ENCODE results near the gene SDR39U1. TPM values are rescaled to one million over a fixed set of nuclear protein-coding genes. Genes with fewer than 3 reads are reported as not detected.

Gene SDR39U1
- total RNA-seq, 4 donors from 2014 or later = 35.1 to 75.6 (median 49.2) TPM

DNA sequence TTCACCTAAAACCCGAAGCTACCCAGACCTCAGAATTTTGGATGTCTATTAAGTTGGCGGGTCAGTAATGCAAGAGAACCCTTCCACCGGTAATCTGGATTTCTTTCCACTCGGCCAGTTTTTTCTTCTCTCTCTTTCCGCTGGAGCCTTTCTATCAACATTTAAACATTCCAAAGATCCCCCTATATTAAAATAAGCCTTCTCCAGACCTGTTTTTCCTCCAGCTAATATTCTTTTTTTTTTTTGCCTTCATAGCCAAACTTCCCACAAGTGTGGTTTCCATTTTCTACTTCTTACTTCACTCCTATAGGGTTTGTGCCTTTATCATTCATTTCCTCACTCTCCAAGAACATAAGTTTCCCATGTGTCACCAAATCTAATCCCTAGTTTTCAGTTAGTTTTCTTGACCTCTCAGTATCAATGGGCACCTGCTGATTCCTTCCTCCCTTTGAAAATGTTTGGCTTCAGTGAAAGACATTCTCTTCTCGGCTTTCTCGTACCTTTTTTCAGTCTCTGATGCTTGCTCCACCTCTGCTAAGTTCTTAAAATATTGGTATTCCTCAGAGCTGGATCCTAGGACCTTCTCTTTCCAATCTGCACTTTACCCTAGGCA lies 583 bp upstream of the SDR39U1 start:
- TF ChIP-seq, protein P1, sequence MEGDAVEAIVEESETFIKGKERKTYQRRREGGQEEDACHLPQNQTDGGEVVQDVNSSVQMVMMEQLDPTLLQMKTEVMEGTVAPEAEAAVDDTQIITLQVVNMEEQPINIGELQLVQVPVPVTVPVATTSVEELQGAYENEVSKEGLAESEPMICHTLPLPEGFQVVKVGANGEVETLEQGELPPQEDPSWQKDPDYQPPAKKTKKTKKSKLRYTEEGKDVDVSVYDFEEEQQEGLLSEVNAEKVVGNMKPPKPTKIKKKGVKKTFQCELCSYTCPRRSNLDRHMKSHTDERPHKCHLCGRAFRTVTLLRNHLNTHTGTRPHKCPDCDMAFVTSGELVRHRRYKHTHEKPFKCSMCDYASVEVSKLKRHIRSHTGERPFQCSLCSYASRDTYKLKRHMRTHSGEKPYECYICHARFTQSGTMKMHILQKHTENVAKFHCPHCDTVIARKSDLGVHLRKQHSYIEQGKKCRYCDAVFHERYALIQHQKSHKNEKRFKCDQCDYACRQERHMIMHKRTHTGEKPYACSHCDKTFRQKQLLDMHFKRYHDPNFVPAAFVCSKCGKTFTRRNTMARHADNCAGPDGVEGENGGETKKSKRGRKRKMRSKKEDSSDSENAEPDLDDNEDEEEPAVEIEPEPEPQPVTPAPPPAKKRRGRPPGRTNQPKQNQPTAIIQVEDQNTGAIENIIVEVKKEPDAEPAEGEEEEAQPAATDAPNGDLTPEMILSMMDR (IDR thresholded peaks at IDR 0.05) = no peak
- TF ChIP-seq POLR2A (IDR thresholded peaks at IDR 0.05) = no peak
- intact Hi-C loops (cut with DNase I) = no loop called here
- peaks cover 8 to 13% of the 10 kb centered on the region in 2 donors for H3K4me1 ChIP-seq
- DNase-seq = no peak
- H3K27me3 ChIP-seq = no peaks in the 10 kb centered on the region
- H3K9me3 ChIP-seq = no peaks in the 10 kb centered on the region
- WGBS, 2 donors = 4 to 6% methylated on average over 6 of the region's 7 CpGs
- H3K36me3 ChIP-seq = peaks cover 15 to 21% of the 10 kb centered on the region in 2 donors
- peak overlapping the region in 2 of 3 donors; percentile 27 to 37 for H3K4me3 ChIP-seq (replicated peaks in 1 of 3)
- H3K27ac ChIP-seq = peak overlapping the region; percentile 98 to 100 (median 98)

DNA sequence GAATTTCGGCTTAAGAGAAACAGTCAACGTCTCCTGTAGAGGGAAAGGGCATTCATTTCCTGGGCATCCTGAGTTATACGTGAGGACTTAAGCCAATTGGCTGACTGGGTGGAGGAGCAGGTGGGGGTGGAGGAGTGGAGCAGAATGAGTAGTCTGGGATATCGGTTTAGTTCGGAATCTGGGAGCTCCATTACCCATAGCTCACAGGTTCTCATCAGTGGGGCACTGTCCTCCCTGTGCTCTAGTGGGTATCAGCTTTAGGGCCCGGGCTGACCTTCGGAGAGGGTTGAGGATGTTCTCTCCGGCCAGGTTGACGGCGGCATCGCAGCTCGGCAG lies 704 bp downstream of the SDR39U1 start:
- TF ChIP-seq, protein P1 (IDR thresholded peaks at IDR 0.05) = no peak
- no peak for TF ChIP-seq POLR2A (IDR thresholded peaks at IDR 0.05)
- 1 to 2% methylated on average over 12 of the region's 12 CpGs for WGBS, 2 donors
- Histone ChIP-seq H3K36me3 (peaks cover 23 to 33% of the 10 kb centered on the region in 2 donors), H3K9me3 (no peaks in the 10 kb centered on the region), H3K4me1 (peaks cover 13 to 21% of the 10 kb centered on the region in 2 donors), H3K27me3 (no peaks in the 10 kb centered on the region), H3K27ac (peak overlapping the region; percentile 98 to 100 (median 98)), H3K4me3 (replicated peaks in 1 of 3) (peak overlapping the region; percentile 21 to 62 (median 53))
- intact Hi-C loops (cut with DNase I) = no loop called here
- DNase-seq = no peak

DNA sequence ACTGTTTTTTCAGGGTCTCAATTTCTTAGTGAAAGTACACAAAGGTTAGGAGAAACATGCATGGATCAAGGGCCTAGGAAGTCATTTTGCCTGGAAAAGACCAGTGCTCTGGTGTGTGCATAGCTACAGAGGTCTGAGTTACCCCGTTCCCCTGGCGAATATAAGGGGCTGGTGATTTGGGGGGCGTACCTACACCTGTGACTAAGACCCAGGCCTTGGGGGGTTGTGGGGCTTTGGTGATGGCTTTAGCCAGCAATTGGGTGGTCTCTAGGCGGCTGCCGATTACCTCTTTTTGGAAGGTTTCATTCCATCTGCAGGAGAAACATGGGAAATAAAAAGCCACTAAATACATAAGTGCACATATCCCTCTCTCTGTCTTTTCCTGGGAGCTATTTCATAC lies 1.1 kb downstream of the SDR39U1 start:
- Histone ChIP-seq H3K27me3 (no peaks in the 10 kb centered on the region), H3K27ac (peak overlapping the region; percentile 98 to 100 (median 98)), H3K36me3 (peaks cover 23 to 33% of the 10 kb centered on the region in 2 donors), H3K4me1 (peaks cover 13 to 25% of the 10 kb centered on the region in 2 donors), H3K4me3 (replicated peaks in 1 of 3) (peak overlapping the region in 1 of 3 donors; percentile 53), H3K9me3 (no peaks in the 10 kb centered on the region)
- TF ChIP-seq POLR2A (IDR thresholded peaks at IDR 0.05) = no peak
- TF ChIP-seq, protein P1 (IDR thresholded peaks at IDR 0.05) = no peak
- intact Hi-C loops (cut with DNase I) = no loop called here
- DNase-seq = no peak
- WGBS, 2 donors = 52 to 53% methylated on average over 5 of the region's 5 CpGs

DNA sequence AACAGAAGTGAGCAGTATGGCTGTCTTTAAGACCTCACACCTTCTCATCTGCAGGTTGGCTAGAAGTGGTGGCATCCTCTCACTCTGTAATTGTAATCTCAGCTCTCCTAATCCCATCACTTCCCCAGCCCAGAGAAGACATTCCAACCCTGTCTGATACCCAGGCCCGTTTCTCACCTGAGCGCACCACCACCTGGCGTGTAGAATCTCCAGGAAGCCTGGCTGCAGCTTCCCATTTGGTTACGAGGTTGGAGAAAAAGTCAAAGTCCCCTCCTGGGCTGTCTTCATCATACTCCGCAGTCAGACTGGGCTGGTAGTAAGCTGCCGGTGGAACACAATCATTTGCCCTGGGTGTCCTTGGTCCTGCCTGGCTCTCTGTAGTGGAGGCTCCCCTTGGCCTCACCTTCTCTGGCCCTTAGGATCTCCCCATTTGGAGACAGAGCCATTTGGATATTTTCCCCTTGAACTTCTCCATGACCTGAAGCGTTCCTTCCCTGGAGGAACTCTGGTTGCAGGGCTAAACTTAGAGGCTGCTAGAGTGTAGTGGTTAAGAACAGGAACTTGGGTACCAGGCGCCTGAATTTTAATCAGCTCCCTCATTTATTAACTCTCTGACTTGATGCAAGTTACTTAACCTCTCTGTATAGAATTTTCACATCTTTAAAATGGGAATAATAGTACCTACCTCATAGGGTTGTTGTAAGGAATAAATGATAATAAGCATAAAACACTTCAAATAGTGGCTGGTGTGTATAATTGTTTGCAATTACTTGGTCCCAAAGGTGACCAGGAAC lies 1.8 kb downstream of the SDR39U1 start:
- Histone ChIP-seq H3K4me1 (peaks cover 13 to 31% of the 10 kb centered on the region in 2 donors), H3K27me3 (no peaks in the 10 kb centered on the region), H3K36me3 (peaks cover 27 to 33% of the 10 kb centered on the region in 2 donors), H3K4me3 (replicated peaks in 1 of 3) (no peak overlapping the region), H3K9me3 (no peaks in the 10 kb centered on the region), H3K27ac (peak overlapping the region in 2 of 3 donors; percentile 98 to 100)
- TF ChIP-seq, protein P1 (IDR thresholded peaks at IDR 0.05) = no peak
- TF ChIP-seq POLR2A (IDR thresholded peaks at IDR 0.05) = no peak
- WGBS, 2 donors = 88 to 91% methylated on average over 8 of the region's 8 CpGs
- intact Hi-C loops (cut with DNase I) = no loop called here
- DNase-seq = no peak

All from thyroid gland (tissue), 4 donors.